Stimulated activated naive B cell treated with anti-CD40 and anti-IgM and Interleukin-4, amounts not matched to agents 10 μg/mL and 1 μg/mL and 100 μg/mL, for 72 hours (primary cell): ENCODE measurements around the gene ELSPBP1.

Experiments
- ATAC-seq, 2 donors: fragments of 150-1000 bp; cut with Tn5 transposase; replicated peaks; 2 replicates each; pipeline ENCODE4 v1.10.0; 2021; ENCODE audit warnings: moderate library complexity in 1 of 2
- DNase-seq: peaks from one replicate; pipeline ENCODE4 v3.0.0; 2021
- H3K27ac Mint-ChIP-seq: one replicate; pipeline ENCODE4 v1.8.0; 2022; ENCODE audit warnings: mild to moderate bottlenecking, mixed read lengths
- H3K27me3 Mint-ChIP-seq, 2 donors: one replicate each; pipeline ENCODE4 v1.8.0; 2022; ENCODE audit warnings: mixed read lengths in 2 of 2
- H3K36me3 Mint-ChIP-seq, 2 donors: one replicate each; pipeline ENCODE4 v1.8.0; 2022; ENCODE audit warnings: mixed read lengths in 2 of 2, mild to moderate bottlenecking in 1 of 2
- H3K4me1 Mint-ChIP-seq, 2 donors: one replicate each; pipeline ENCODE4 v1.8.0; 2022; ENCODE audit warnings: mixed read lengths in 2 of 2, mild to moderate bottlenecking in 1 of 2
- H3K4me3 Mint-ChIP-seq, 2 donors: one replicate each; pipeline ENCODE4 v1.8.0; 2022; ENCODE audit warnings: mild to moderate bottlenecking in 2 of 2, mixed read lengths in 2 of 2, moderate library complexity in 1 of 2
- H3K9me3 Mint-ChIP-seq, 2 donors: one replicate each; pipeline ENCODE4 v1.8.0; 2022; ENCODE audit warnings: mixed read lengths in 2 of 2, mild to moderate bottlenecking in 1 of 2

ELSPBP1 gene

GRCh38 chr19:48023011-48023410, 28.6 kb downstream of the ELSPBP1 start:
- Mint-ChIP-seq H3K27ac (no peak overlapping the region), H3K36me3 (peaks cover 0 to 3% of the 10 kb centered on the region in 2 donors), H3K27me3 (peaks cover 37 to 56% of the 10 kb centered on the region in 2 donors), H3K4me3 (no peak overlapping the region), H3K9me3 (peaks cover 4% of the 10 kb centered on the region in 2 donors), H3K4me1 (no peaks in the 10 kb centered on the region)
- ATAC-seq (no peak), DNase-seq (no peak)

GRCh38 chr19:48023518-48023917, 29.1 kb downstream of the ELSPBP1 start:
- H3K4me1 Mint-ChIP-seq = no peaks in the 10 kb centered on the region
- DNase-seq = no peak

GRCh38 chr19:48025480-48025879, 31.0 kb downstream of the ELSPBP1 start:
- DNase-seq (no peak), ATAC-seq (no peak)
- no peak overlapping the region for H3K27ac Mint-ChIP-seq
- no peaks in the 10 kb centered on the region for H3K4me1 Mint-ChIP-seq
- H3K36me3 Mint-ChIP-seq = peaks cover 0 to 3% of the 10 kb centered on the region in 2 donors
- peaks cover 4 to 5% of the 10 kb centered on the region in 2 donors for H3K9me3 Mint-ChIP-seq
- peaks cover 38 to 66% of the 10 kb centered on the region in 2 donors for H3K27me3 Mint-ChIP-seq
- no peak overlapping the region for H3K4me3 Mint-ChIP-seq

More at GRCh38 chr19:48023518-48023917, 29.1 kb downstream of the ELSPBP1 start:
- ATAC-seq = no peak
- Mint-ChIP-seq H3K9me3 (peaks cover 4 to 5% of the 10 kb centered on the region in 2 donors), H3K27ac (no peak overlapping the region), H3K27me3 (peaks cover 40 to 59% of the 10 kb centered on the region in 2 donors), H3K4me3 (no peak overlapping the region), H3K36me3 (peaks cover 0 to 3% of the 10 kb centered on the region in 2 donors)

GRCh38 chr19:48029431-48029830, 35.0 kb downstream of the ELSPBP1 start:
- H3K27me3 Mint-ChIP-seq = peaks cover 39 to 64% of the 10 kb centered on the region in 2 donors

GRCh38 chr19:48030073-48030472, 35.6 kb downstream of the ELSPBP1 start:
- ATAC-seq (no peak), DNase-seq (no peak)
- H3K27me3 Mint-ChIP-seq = peaks cover 33 to 59% of the 10 kb centered on the region in 2 donors
- no peaks in the 10 kb centered on the region for H3K4me1 Mint-ChIP-seq
- H3K9me3 Mint-ChIP-seq = peaks cover 0 to 3% of the 10 kb centered on the region in 2 donors
- no peak overlapping the region for H3K4me3 Mint-ChIP-seq
- H3K36me3 Mint-ChIP-seq = peaks cover 0 to 3% of the 10 kb centered on the region in 2 donors
- H3K27ac Mint-ChIP-seq = no peak overlapping the region

More at GRCh38 chr19:48029431-48029830, 35.0 kb downstream of the ELSPBP1 start:
- Mint-ChIP-seq H3K4me3 (no peak overlapping the region), H3K36me3 (peaks cover 0 to 3% of the 10 kb centered on the region in 2 donors), H3K27ac (no peak overlapping the region), H3K9me3 (peaks cover 0 to 3% of the 10 kb centered on the region in 2 donors), H3K4me1 (no peaks in the 10 kb centered on the region)
- no peak for ATAC-seq
- no peak for DNase-seq

- Mint-ChIP-seq H3K27ac (no peak overlapping the region), H3K9me3 (peaks cover 5 to 9% of the 10 kb centered on the region in 2 donors), H3K27me3 (peaks cover 18 to 38% of the 10 kb centered on the region in 2 donors), H3K4me1 (no peaks in the 10 kb centered on the region), H3K36me3 (no peaks in the 10 kb centered on the region), H3K4me3 (no peak overlapping the region)
- DNase-seq (no peak), ATAC-seq (no peak)
These were observed 39.2 kb downstream of the ELSPBP1 start for GRCh38 chr19:48033604-48034003.

GRCh38 chr19:48036765-48037164, 42.3 kb downstream of the ELSPBP1 start:
- no peak for ATAC-seq

GRCh38 chr19:48041877-48042580, 47.6 kb downstream of the ELSPBP1 start:
- Mint-ChIP-seq H3K4me3 (no peak overlapping the region), H3K4me1 (no peaks in the 10 kb centered on the region), H3K27me3 (peaks cover 40 to 44% of the 10 kb centered on the region in 2 donors), H3K27ac (no peak overlapping the region), H3K36me3 (peaks cover 2 to 8% of the 10 kb centered on the region in 2 donors), H3K9me3 (peaks cover 8% of the 10 kb centered on the region in 2 donors)
- ATAC-seq (no peak), DNase-seq (no peak)

More at GRCh38 chr19:48036765-48037164, 42.3 kb downstream of the ELSPBP1 start:
- H3K27me3 Mint-ChIP-seq = peaks cover 39 to 47% of the 10 kb centered on the region in 2 donors
- DNase-seq = no peak
- peaks cover 8 to 9% of the 10 kb centered on the region in 2 donors for H3K9me3 Mint-ChIP-seq
- H3K27ac Mint-ChIP-seq = no peak overlapping the region
- peaks cover 2 to 5% of the 10 kb centered on the region in 2 donors for H3K36me3 Mint-ChIP-seq
- H3K4me3 Mint-ChIP-seq = no peak overlapping the region
- H3K4me1 Mint-ChIP-seq = no peaks in the 10 kb centered on the region

GRCh38 chr19:48043675-48044258, 49.3 kb downstream of the ELSPBP1 start, which contains the start of gene CABP5:
Gene CABP5 (minus strand): TSS chr19:48044079. CDS start chr19:48043922, 157 bp downstream.
- peaks cover 38 to 43% of the 10 kb centered on the region in 2 donors for H3K27me3 Mint-ChIP-seq
- peaks cover 7 to 14% of the 10 kb centered on the region in 2 donors for H3K36me3 Mint-ChIP-seq
- ATAC-seq = no peak
- H3K4me1 Mint-ChIP-seq = no peaks in the 10 kb centered on the region
- peaks cover 7 to 8% of the 10 kb centered on the region in 2 donors for H3K9me3 Mint-ChIP-seq
- no peak within 1 kb of the TSS for H3K27ac Mint-ChIP-seq
- DNase-seq = no peak
- no peak within 1 kb of the TSS for H3K4me3 Mint-ChIP-seq

GRCh38 chr19:48044561-48044960, 50.1 kb downstream of the ELSPBP1 start:
- peaks cover 31 to 36% of the 10 kb centered on the region in 2 donors for H3K27me3 Mint-ChIP-seq
- peaks cover 12 to 15% of the 10 kb centered on the region in 2 donors for H3K36me3 Mint-ChIP-seq
- no peak overlapping the region for H3K4me3 Mint-ChIP-seq
- no peaks in the 10 kb centered on the region for H3K4me1 Mint-ChIP-seq
- ATAC-seq = no peak
- DNase-seq = no peak
- peaks cover 4 to 11% of the 10 kb centered on the region in 2 donors for H3K9me3 Mint-ChIP-seq
- H3K27ac Mint-ChIP-seq = no peak overlapping the region

- Mint-ChIP-seq H3K9me3 (peaks cover 4 to 8% of the 10 kb centered on the region in 2 donors), H3K27ac (no peak overlapping the region), H3K27me3 (no peaks in the 10 kb centered on the region), H3K36me3 (peaks cover 35 to 38% of the 10 kb centered on the region in 2 donors), H3K4me1 (no peaks in the 10 kb centered on the region), H3K4me3 (no peak overlapping the region)
- ATAC-seq (no peak), DNase-seq (no peak)
These were observed 57.1 kb downstream of the ELSPBP1 start for GRCh38 chr19:48051335-48052033.

GRCh38 chr19:48053076-48053475, 58.6 kb downstream of the ELSPBP1 start:
- DNase-seq (no peak), ATAC-seq (no peak)
- no peak overlapping the region for H3K27ac Mint-ChIP-seq
- H3K36me3 Mint-ChIP-seq = peaks cover 31 to 34% of the 10 kb centered on the region in 2 donors
- H3K9me3 Mint-ChIP-seq = peaks cover 4 to 8% of the 10 kb centered on the region in 2 donors
- H3K27me3 Mint-ChIP-seq = no peaks in the 10 kb centered on the region
- no peak overlapping the region for H3K4me3 Mint-ChIP-seq
- H3K4me1 Mint-ChIP-seq = no peaks in the 10 kb centered on the region

GRCh38 chr19:48053856-48054255, 59.4 kb downstream of the ELSPBP1 start:
- DNase-seq = no peak
- H3K4me1 Mint-ChIP-seq = no peaks in the 10 kb centered on the region
- H3K27ac Mint-ChIP-seq = no peak overlapping the region
- peaks cover 4 to 8% of the 10 kb centered on the region in 2 donors for H3K9me3 Mint-ChIP-seq
- no peak overlapping the region for H3K4me3 Mint-ChIP-seq
- H3K27me3 Mint-ChIP-seq = no peaks in the 10 kb centered on the region
- H3K36me3 Mint-ChIP-seq = peaks cover 30 to 31% of the 10 kb centered on the region in 2 donors
- ATAC-seq = no peak

GRCh38 chr19:48059331-48059730, 64.9 kb downstream of the ELSPBP1 start:
- DNase-seq = no peak
- H3K4me3 Mint-ChIP-seq = no peak overlapping the region
- ATAC-seq = no peak
- H3K4me1 Mint-ChIP-seq = peaks cover 0 to 3% of the 10 kb centered on the region in 2 donors
- H3K36me3 Mint-ChIP-seq = peaks cover 12 to 20% of the 10 kb centered on the region in 2 donors
- no peaks in the 10 kb centered on the region for H3K9me3 Mint-ChIP-seq
- no peak overlapping the region for H3K27ac Mint-ChIP-seq
- peaks cover 0 to 13% of the 10 kb centered on the region in 2 donors for H3K27me3 Mint-ChIP-seq
